Measurements from ENCODE around the gene TTC36.
A peak's percentile ranks its signal among the peaks of the same experiment; 100 is the strongest.

Gene TTC36

GRCh38 chr11:118565051-118565450 is 37.8 kb downstream of the TTC36 start:
- TF ChIP-seq ZBTB17 (tag by site-specific recombination; IDR thresholded peaks at IDR 0.05): peak; percentile 55; the same call in 1 of the 2 replicates
- no peak for TF ChIP-seq ZNF561 (tag by site-specific recombination; IDR thresholded peaks at IDR 0.05; ENCODE audit: borderline replicate concordance)
- no peak for TF ChIP-seq ZNF792 (tag by site-specific recombination; IDR thresholded peaks at IDR 0.05)
- no peaks in the 10 kb centered on the region for H3K9me3 ChIP-seq (ENCODE audit: control insufficient read depth, insufficient read depth, low read depth, low read length)
- H3K36me3 ChIP-seq (ENCODE audit: control insufficient read depth in 2 of 2, insufficient read depth in 1 of 2, low read length in 2 of 2): peaks cover 0 to 20% of the 10 kb centered on the region in 2 experiments; a peak in 1 of 3 replicates
- no peak overlapping the region for H3K27ac ChIP-seq (ENCODE audit: extremely low read depth, low read depth, low read length)
- ChIA-PET CTCF (interaction anchor here (1.1 kb wide), 1 partner anchor 31 kb away, joined by 3 read pairs; no protein-coding TSS in a partner anchor), POLR2A (no interaction called here)
- no peaks in the 10 kb centered on the region for H3K4me1 ChIP-seq (ENCODE audit: control insufficient read depth, insufficient read depth, low read length)
- H3K4me3 ChIP-seq (ENCODE audit: low read depth, low read length): peak overlapping the region; percentile 20; the same call in 1 of the 2 replicates

DNA sequence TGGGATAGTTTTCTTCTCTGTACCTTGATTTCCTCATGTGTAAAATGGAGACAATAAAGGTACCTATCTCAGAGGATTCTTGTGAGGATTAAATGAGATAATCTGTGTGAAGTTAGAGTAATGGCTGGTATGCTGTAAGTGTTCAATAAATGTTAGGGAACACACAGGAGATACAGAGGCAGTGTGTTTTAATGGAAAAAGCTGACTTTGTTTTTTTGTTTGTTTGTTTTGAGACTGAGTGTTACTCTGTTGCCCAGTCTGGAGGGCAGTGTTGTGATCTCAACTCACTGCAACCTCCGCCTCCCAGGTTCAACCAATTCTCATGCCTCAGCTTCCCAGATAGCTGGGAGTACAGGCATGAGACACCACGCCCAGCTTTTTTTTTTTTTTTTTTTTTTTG is 42.4 kb downstream of the TTC36 start:
- ChIA-PET CTCF (interaction anchor here (0.6 to 1.3 kb wide), 3 partner anchors 232 to 761 kb away, joined by 3 read pairs; no protein-coding TSS in a partner anchor), POLR2A (interaction anchor here (0.7 kb wide), 1 partner anchor 37 kb away, joined by 3 read pairs; the partner anchor contains the start of gene PHLDB1)
- Histone ChIP-seq H3K4me1 (ENCODE audit: control insufficient read depth, insufficient read depth, low read length) (no peaks in the 10 kb centered on the region), H3K9me3 (ENCODE audit: control insufficient read depth, insufficient read depth, low read depth, low read length) (no peaks in the 10 kb centered on the region), H3K27ac (ENCODE audit: extremely low read depth, low read depth, low read length) (no peak overlapping the region), H3K36me3 (ENCODE audit: control insufficient read depth in 2 of 2, insufficient read depth in 1 of 2, low read length in 2 of 2) (no peaks in the 10 kb centered on the region), H3K4me3 (ENCODE audit: low read depth, low read length) (no peak overlapping the region)
- TF ChIP-seq ZNF747 (tag by site-specific recombination; IDR thresholded peaks at IDR 0.05): no peak
- TF ChIP-seq ZNF280C (tag by site-specific recombination; IDR thresholded peaks at IDR 0.05): no peak
- TF ChIP-seq ZNF16 (tag by site-specific recombination; IDR thresholded peaks at IDR 0.05; ENCODE audit: low read depth): no peak
- TF ChIP-seq, protein P1, sequence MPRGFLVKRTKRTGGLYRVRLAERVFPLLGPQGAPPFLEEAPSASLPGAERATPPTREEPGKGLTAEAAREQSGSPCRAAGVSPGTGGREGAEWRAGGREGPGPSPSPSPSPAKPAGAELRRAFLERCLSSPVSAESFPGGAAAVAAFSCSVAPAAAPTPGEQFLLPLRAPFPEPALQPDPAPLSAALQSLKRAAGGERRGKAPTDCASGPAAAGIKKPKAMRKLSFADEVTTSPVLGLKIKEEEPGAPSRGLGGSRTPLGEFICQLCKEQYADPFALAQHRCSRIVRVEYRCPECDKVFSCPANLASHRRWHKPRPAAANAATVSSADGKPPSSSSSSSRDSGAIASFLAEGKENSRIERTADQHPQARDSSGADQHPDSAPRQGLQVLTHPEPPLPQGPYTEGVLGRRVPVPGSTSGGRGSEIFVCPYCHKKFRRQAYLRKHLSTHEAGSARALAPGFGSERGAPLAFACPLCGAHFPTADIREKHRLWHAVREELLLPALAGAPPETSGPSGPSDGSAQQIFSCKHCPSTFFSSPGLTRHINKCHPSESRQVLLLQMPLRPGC (tag by site-specific recombination; IDR thresholded peaks at IDR 0.05): no peak
- TF ChIP-seq KLF9 (tag by site-specific recombination; IDR thresholded peaks at IDR 0.05; ENCODE audit: low read depth): no peak
- no peak for TF ChIP-seq SCRT2 (tag by site-specific recombination; IDR thresholded peaks at IDR 0.05)
- no peak for TF ChIP-seq BCL11A (tag by site-specific recombination; IDR thresholded peaks at IDR 0.05; ENCODE audit: low read depth)
- no peak for TF ChIP-seq ZNF132 (tag by site-specific recombination; IDR thresholded peaks at IDR 0.05; ENCODE audit: borderline replicate concordance)
- TF ChIP-seq ZNF660 (tag by site-specific recombination; IDR thresholded peaks at IDR 0.05): no peak
- no peak for TF ChIP-seq ZNF112 (tag by site-specific recombination; IDR thresholded peaks at IDR 0.05)
- no peak for TF ChIP-seq ELK4 (IDR thresholded peaks at IDR 0.05; ENCODE audit: borderline replicate concordance, low read depth, low read length)

GRCh38 chr11:118570787-118571186 is 43.5 kb downstream of the TTC36 start:
- Histone ChIP-seq H3K27ac (ENCODE audit: extremely low read depth, low read depth, low read length) (no peak overlapping the region), H3K4me3 (ENCODE audit: low read depth, low read length) (no peak overlapping the region), H3K36me3 (ENCODE audit: control insufficient read depth in 2 of 2, insufficient read depth in 1 of 2, low read length in 2 of 2) (no peaks in the 10 kb centered on the region), H3K9me3 (ENCODE audit: control insufficient read depth, insufficient read depth, low read depth, low read length) (no peaks in the 10 kb centered on the region), H3K4me1 (ENCODE audit: control insufficient read depth, insufficient read depth, low read length) (no peaks in the 10 kb centered on the region)
- POLR2A ChIA-PET: no interaction called here
- CTCF ChIA-PET: interaction anchor here (0.6 to 0.9 kb wide), 2 partner anchors 8 to 428 kb away, joined by 3 read pairs; no protein-coding TSS in a partner anchor
- TF ChIP-seq SCRT1 (tag by site-specific recombination; IDR thresholded peaks at IDR 0.05; ENCODE audit: borderline replicate concordance) (no peak), BCL6B (tag by site-specific recombination; IDR thresholded peaks at IDR 0.05) (no peak), BCL11A (tag by site-specific recombination; IDR thresholded peaks at IDR 0.05; ENCODE audit: low read depth) (no peak), ZNF626 (tag by site-specific recombination; IDR thresholded peaks at IDR 0.05) (no peak), HOXC10 (CRISPR knock-in tag; IDR thresholded peaks at IDR 0.05) (no peak), IKZF3 (tag by site-specific recombination; IDR thresholded peaks at IDR 0.05) (no peak), ZNF19 (tag by site-specific recombination; IDR thresholded peaks at IDR 0.05; ENCODE audit: low read depth) (no peak), ZBTB44 (tag by site-specific recombination; IDR thresholded peaks at IDR 0.05) (no peak)
- TF ChIP-seq, protein P2, sequence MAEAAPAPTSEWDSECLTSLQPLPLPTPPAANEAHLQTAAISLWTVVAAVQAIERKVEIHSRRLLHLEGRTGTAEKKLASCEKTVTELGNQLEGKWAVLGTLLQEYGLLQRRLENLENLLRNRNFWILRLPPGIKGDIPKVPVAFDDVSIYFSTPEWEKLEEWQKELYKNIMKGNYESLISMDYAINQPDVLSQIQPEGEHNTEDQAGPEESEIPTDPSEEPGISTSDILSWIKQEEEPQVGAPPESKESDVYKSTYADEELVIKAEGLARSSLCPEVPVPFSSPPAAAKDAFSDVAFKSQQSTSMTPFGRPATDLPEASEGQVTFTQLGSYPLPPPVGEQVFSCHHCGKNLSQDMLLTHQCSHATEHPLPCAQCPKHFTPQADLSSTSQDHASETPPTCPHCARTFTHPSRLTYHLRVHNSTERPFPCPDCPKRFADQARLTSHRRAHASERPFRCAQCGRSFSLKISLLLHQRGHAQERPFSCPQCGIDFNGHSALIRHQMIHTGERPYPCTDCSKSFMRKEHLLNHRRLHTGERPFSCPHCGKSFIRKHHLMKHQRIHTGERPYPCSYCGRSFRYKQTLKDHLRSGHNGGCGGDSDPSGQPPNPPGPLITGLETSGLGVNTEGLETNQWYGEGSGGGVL (tag by site-specific recombination; IDR thresholded peaks at IDR 0.05): no peak
